ENCODE data around the gene EIF2S3.
"Not testable (repeated sequence)": the region's sequence is repeated elsewhere in the genome, so short reads cannot be mapped to it uniquely, and the experiment has no call there.

GRCh38 chrX:24050522-24051318 lies 4.0 kb upstream of the EIF2S3 start:
- TF ChIP-seq CTCF, POLR2A (IDR thresholded peaks at IDR 0.05): not testable (repeated sequence)

Measured in breast epithelium (tissue), 3 donors.